OCI-LY1 (cell line): ENCODE data around the gene PROZ.

Experiments
- H2AFZ ChIP-seq: fragments of 200-600 bp; sonication (generic), shearing (Covaris generic); 2 replicates; pipeline ENCODE4 v1.6.0; 2014; ENCODE audit warnings: antibody characterized with exemption, mild to moderate bottlenecking, low read length
- H3F3A ChIP-seq: fragments of 200-600 bp; sonication (generic), shearing (Covaris generic); 2 replicates; pipeline ENCODE4 v1.6.0; 2014; ENCODE audit warnings: mild to moderate bottlenecking, antibody characterized with exemption, low read length, moderate library complexity; ENCODE audit not compliant: insufficient read depth
- H3K27ac ChIP-seq: fragments of 200-600 bp; sonication (generic); 2 replicates; pipeline ENCODE4 v1.5.1; 2014; ENCODE audit warnings: low read length, mixed run types, mild to moderate bottlenecking, low read depth; ENCODE audit not compliant: poor library complexity, severe bottlenecking
- H3K27me3 ChIP-seq: fragments of 200-600 bp; sonication (generic); 2 replicates; pipeline ENCODE4 v1.6.0; 2014; ENCODE audit warnings: antibody characterized with exemption, mild to moderate bottlenecking, low read length, moderate library complexity; ENCODE audit not compliant: insufficient read depth
- H3K36me3 ChIP-seq: fragments of 200-600 bp; sonication (generic); 2 replicates; pipeline ENCODE4 v1.6.1; 2014; ENCODE audit warnings: mild to moderate bottlenecking, antibody characterized with exemption, low read length, moderate library complexity, mixed read lengths; ENCODE audit not compliant: insufficient read depth
- H3K4me1 ChIP-seq: fragments of 200-600 bp; sonication (generic); 2 replicates; pipeline ENCODE4 v1.5.1; 2014; ENCODE audit warnings: mild to moderate bottlenecking, low read length, moderate library complexity; ENCODE audit not compliant: insufficient read depth, severe bottlenecking
- H3K4me2 ChIP-seq: fragments of 200-600 bp; sonication (generic), shearing (Covaris generic); 2 replicates; pipeline ENCODE4 v1.6.1; 2014; ENCODE audit warnings: low read length
- H3K4me3 ChIP-seq: fragments of 200-600 bp; sonication (generic); 2 replicates; pipeline ENCODE4 v1.5.1; 2014; ENCODE audit warnings: low read length, low read depth, mild to moderate bottlenecking, mixed read lengths; ENCODE audit not compliant: poor library complexity, severe bottlenecking
- H3K79me2 ChIP-seq: fragments of 200-600 bp; shearing (Covaris generic); 2 replicates; pipeline ENCODE4 v1.6.1; 2016; ENCODE audit warnings: mixed run types, low read length, mixed read lengths; ENCODE audit not compliant: insufficient read depth
- H3K9ac ChIP-seq: fragments of 200-600 bp; sonication (generic), shearing (Covaris generic); 2 replicates; pipeline ENCODE4 v1.6.1; 2014; ENCODE audit warnings: mild to moderate bottlenecking, low read length, mixed read lengths
- H3K9me2 ChIP-seq: fragments of 200-600 bp; sonication (generic), shearing (Covaris generic); 2 replicates; pipeline ENCODE4 v1.6.1; 2014; ENCODE audit warnings: low read depth, mild to moderate bottlenecking, low read length, mixed read lengths
- H3K9me3 ChIP-seq: fragments of 200-600 bp; shearing (Covaris generic); 2 replicates; pipeline ENCODE4 v1.6.1; 2014; ENCODE audit warnings: low read length, mixed read lengths
- H4K20me1 ChIP-seq: fragments of 200-600 bp; sonication (generic), shearing (Covaris generic); 2 replicates; pipeline ENCODE4 v1.6.0; 2016; ENCODE audit warnings: mild to moderate bottlenecking, low read length; ENCODE audit not compliant: insufficient read depth
- CTCF ChIP-seq: fragments of 200-600 bp; sonication (generic), shearing (Covaris generic); IDR thresholded peaks from 2 replicates; pipeline ENCODE4 v1.5.1; 2017; ENCODE audit warnings: mild to moderate bottlenecking, antibody characterized with exemption, low read length, moderate library complexity, mixed read lengths
- EZH2 ChIP-seq: fragments of 200-600 bp; sonication (generic), shearing (Covaris generic); IDR thresholded peaks from 2 replicates; pipeline ENCODE4 v1.8.0; 2017; ENCODE audit warnings: borderline replicate concordance, mixed run types, mild to moderate bottlenecking, antibody characterized with exemption, low read length, moderate library complexity, mixed read lengths

The PROZ gene

GRCh38 chr13:113170511-113170910 lies 12.1 kb downstream of the PROZ start:
- no peaks in the 10 kb centered on the region for H3K9me3 ChIP-seq

GRCh38 chr13:113171250-113172125 lies 13.0 kb downstream of the PROZ start:
- no peaks in the 10 kb centered on the region for H3F3A ChIP-seq
- H3K27me3 ChIP-seq, result no peaks in the 10 kb centered on the region
- no peaks in the 10 kb centered on the region for H3K79me2 ChIP-seq
- no peak overlapping the region for H2AFZ ChIP-seq
- H3K9ac ChIP-seq, result no peak overlapping the region
- H3K4me3 ChIP-seq, result no peak overlapping the region
- H4K20me1 ChIP-seq, result no peaks in the 10 kb centered on the region
- H3K4me1 ChIP-seq, result no peaks in the 10 kb centered on the region
- H3K27ac ChIP-seq, result no peak overlapping the region
- H3K9me2 ChIP-seq, result no peaks in the 10 kb centered on the region
- TF ChIP-seq EZH2, result no peak
- no peak for TF ChIP-seq CTCF
- no peak overlapping the region for H3K4me2 ChIP-seq
- peaks cover 74% of the 10 kb centered on the region for H3K36me3 ChIP-seq
- no peaks in the 10 kb centered on the region for H3K9me3 ChIP-seq

More at GRCh38 chr13:113170511-113170910, 12.1 kb downstream of the PROZ start:
- Histone ChIP-seq H3K36me3 (peaks cover 64% of the 10 kb centered on the region), H3K4me2 (no peak overlapping the region), H3K27ac (no peak overlapping the region), H3K4me3 (no peak overlapping the region), H3K79me2 (no peaks in the 10 kb centered on the region), H4K20me1 (no peaks in the 10 kb centered on the region), H3K9me2 (no peaks in the 10 kb centered on the region), H3K27me3 (no peaks in the 10 kb centered on the region), H3K9ac (no peak overlapping the region), H2AFZ (no peak overlapping the region), H3F3A (no peaks in the 10 kb centered on the region), H3K4me1 (no peaks in the 10 kb centered on the region)
- TF ChIP-seq CTCF (no peak), EZH2 (no peak)

GRCh38 chr13:113172419-113172926 lies 14.0 kb downstream of the PROZ start:
- Histone ChIP-seq H3K4me3 (no peak overlapping the region), H3K36me3 (peaks cover 82% of the 10 kb centered on the region), H3K9ac (no peak overlapping the region), H3K4me1 (no peaks in the 10 kb centered on the region), H3K79me2 (no peaks in the 10 kb centered on the region), H3F3A (no peaks in the 10 kb centered on the region), H3K9me2 (no peaks in the 10 kb centered on the region), H3K9me3 (no peaks in the 10 kb centered on the region), H2AFZ (no peak overlapping the region), H3K4me2 (no peak overlapping the region), H4K20me1 (no peaks in the 10 kb centered on the region), H3K27ac (no peak overlapping the region), H3K27me3 (no peaks in the 10 kb centered on the region)
- TF ChIP-seq CTCF (no peak), EZH2 (no peak)
